ENCODE measurements around the gene KLF3.
A peak's percentile ranks its signal among the peaks of the same experiment; 100 is the strongest.

The KLF3 gene

DNA sequence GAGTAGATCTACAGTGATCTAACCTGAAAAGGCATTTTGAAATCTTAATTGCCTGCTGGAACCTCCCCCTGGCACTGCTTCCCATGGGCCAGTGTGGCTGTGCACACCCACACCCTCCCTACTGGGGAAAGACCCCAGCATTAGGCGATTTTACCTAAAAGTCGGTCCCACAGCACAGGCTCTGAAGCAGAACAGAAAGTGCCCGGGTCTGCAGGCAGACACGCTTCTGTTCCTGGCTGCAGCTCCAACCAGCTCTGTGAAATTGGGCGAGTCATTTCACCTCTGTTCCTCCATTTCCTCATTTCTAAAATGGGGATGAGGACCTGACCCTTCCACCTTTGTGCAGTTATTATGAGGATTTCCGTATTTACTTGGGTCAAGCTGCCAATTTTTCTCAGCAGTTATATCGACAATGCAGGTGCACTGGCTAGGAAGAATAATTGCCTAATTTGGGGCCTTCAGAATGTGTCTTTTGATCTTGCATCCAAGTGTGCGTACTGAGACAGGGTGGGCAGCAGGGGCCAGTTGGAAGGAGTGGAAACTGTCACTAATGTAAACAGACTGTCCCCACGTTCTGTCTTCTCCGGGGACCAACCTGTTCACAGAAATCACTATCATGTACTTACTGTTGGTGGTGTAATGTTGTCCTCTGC is 7.1 kb downstream of the KLF3 start:
- TF ChIP-seq, protein P1, sequence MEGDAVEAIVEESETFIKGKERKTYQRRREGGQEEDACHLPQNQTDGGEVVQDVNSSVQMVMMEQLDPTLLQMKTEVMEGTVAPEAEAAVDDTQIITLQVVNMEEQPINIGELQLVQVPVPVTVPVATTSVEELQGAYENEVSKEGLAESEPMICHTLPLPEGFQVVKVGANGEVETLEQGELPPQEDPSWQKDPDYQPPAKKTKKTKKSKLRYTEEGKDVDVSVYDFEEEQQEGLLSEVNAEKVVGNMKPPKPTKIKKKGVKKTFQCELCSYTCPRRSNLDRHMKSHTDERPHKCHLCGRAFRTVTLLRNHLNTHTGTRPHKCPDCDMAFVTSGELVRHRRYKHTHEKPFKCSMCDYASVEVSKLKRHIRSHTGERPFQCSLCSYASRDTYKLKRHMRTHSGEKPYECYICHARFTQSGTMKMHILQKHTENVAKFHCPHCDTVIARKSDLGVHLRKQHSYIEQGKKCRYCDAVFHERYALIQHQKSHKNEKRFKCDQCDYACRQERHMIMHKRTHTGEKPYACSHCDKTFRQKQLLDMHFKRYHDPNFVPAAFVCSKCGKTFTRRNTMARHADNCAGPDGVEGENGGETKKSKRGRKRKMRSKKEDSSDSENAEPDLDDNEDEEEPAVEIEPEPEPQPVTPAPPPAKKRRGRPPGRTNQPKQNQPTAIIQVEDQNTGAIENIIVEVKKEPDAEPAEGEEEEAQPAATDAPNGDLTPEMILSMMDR (conservative IDR thresholded peaks at IDR 0.05) = no peak
- peak overlapping the region; percentile 99 for H3K27ac ChIP-seq

DNA sequence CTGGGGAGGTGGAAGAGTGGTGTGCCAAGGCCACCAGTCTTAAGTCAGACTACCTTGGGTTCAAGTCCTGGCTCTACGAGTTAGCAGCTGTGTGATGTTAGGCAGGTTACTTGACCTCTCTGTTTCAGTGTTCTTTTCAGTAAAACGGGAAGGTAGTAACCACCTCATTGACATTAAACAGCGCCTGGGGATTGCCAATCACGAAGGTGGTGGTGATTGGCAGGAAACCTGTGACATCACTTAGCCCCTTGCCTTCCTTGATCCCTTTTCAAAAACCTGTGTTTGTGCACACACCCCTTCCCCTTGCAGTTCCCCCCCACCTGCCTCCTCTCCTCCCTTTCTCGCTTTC is 7.6 kb downstream of the KLF3 start:
- TF ChIP-seq, protein P1 (conservative IDR thresholded peaks at IDR 0.05) = no peak
- peak overlapping the region; percentile 99 for H3K27ac ChIP-seq

DNA sequence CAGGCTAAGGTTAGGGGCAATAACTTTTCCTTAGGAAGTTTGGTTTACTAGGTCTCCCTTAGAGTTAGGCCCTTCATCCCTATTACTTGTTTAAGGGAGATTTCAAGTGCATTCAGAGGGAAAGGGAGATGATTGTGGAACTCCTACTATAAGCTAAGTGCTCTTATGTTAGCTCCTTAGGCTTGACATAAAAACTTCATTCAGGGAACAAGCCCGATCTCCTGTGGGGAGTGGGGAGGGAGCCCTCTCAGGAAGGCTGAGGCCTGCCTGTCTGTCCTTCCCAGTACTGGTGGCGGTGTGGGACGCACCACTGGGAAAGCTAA is 8.0 kb downstream of the KLF3 start:
- TF ChIP-seq, protein P1 (conservative IDR thresholded peaks at IDR 0.05) = no peak
- H3K27ac ChIP-seq = peak overlapping the region; percentile 99

DNA sequence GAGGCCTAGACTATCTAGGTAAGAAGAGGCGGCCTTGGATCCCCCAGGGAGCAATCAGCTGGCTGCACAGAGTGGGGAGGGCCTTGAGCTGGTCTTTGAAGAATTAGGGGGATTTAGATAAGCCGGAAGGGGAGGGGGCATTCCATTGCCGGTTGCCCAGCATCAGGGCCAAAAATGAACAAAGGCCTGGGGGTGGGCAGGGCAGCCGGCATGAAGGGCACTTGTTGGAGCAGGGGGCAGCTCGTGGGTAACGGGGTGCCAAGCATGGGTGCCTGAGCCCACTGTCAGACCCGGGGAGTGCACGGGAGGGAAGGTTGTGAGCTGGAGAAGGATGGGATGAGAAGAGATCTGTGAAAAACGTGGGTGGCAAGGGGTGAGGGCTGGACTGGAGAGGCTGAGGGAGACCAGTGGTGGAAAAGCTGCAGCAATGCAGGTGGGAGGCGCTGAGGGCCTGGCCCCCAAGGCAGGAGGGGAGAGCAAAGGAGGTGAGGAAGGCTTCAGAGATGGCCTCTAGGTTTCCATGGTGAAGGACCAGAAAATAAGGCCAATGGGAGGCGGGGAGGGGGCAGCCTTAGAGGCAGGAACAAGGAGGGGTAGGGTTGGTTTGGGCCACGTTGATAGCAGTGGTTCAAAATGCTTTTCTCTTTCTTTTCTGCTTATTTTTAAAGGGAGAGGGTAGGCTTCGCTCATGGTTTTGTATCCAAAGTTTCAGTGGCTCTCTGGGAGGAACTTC is 8.6 kb downstream of the KLF3 start:
- TF ChIP-seq, protein P1 (conservative IDR thresholded peaks at IDR 0.05) = no peak
- peak overlapping the region; percentile 99 for H3K27ac ChIP-seq

DNA sequence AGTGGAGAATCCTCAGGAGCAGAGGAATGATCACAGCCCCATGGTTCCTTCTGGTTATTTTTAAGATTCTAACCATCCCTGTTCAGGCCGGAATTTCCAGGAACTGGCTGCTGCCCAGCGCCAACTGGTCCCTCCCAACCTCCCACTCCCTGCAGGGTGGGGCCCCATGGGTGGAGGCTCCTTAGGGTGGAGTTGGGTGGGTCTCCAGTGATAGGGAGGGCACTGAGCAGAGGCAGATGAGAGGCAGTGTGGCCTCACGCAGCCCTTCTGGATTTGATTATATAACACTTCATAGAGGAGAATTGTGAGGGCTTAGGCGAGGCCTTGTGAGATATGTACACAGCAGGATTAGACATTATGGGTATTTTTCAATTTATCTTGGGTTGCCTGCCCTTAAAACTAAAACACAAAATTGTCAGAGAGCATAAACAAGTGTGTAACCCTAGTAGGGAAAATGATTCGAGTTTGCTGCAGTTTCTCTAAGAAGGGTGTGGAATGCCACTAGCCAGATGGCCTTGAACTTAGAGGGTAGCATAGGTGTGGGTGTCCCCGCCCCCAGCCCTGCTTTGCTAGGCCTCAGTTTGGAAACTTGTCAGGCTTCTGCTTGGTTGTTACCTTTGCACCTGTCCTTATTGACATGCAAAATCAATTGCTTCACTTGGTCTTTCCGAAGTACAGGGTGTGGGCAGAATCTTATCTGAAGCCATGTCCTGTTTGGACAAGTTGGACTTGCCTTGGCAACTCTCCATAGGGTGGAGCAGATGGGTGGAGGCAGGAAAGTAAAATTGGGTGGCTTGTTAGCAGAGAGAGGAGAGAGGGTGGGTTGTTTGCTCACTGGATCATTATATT is 9.4 kb downstream of the KLF3 start:
- TF ChIP-seq, protein P1 (conservative IDR thresholded peaks at IDR 0.05) = no peak
- H3K27ac ChIP-seq = peak overlapping the region; percentile 99

DNA sequence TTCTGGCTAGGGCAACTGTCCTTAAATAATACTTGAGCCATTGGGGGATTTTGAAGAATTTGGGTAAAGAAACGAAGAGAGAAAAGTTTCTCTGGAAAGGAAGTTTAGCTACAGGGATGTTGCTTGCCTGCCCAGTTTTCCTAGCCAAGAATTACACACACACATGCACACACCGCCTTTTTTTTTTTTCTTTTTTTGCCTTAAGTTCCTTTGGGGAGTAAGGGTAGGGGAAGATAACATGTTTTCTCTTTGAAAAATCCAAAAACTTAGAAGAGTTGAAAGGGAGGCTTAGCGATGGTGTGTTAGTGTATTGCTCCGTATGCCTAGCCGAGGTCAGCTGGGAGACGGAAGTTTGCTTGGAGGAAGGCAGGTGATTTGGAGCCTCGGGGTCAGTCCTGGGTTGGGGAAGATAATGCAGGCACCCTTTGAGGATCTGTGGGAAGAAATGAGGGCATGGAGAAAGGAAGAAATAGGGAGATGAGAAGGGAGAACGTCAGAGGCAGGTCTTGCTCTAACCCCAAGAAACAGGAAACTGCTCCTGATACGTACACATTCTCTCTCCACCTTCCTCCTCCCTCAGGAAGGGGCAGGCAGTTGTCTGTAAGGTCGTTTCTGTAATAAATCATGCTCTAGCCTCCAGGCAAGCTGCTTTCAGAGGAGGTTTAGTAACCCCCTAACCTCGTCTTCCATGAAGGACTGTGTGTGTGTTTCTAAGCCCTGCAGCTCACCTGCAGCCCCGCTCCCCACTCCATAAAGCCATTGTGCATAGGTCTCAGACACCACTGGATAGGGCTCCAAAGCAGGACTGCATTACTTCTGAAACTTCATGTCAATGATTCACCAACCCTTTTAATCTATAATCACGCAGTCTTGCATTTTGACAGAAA is 10.5 kb downstream of the KLF3 start:
- H3K27ac ChIP-seq = peak overlapping the region; percentile 99
- TF ChIP-seq, protein P1 (conservative IDR thresholded peaks at IDR 0.05) = no peak
